PC-3 (cell line): Measurements from ENCODE around the gene COL13A1. TPM values are rescaled to one million over a fixed set of nuclear protein-coding genes. Genes with fewer than 3 reads are reported as not detected.

Source experiments
- ATAC-seq: fragments of 200-7000 bp; cut with Tn5 transposase; 2 replicates; pipeline ENCODE4 v1.9.1; 2020; ENCODE audit warnings: mild to moderate bottlenecking, moderate library complexity
- BruUV-seq: library from RNA; stranded (reverse); fragments of 400-500 nt; replicated peaks from 2 replicates; lab custom pipeline; 2021; lab: Mats Ljungman, UMichigan
- CTCF ChIA-PET: fragments of 300-600 bp; sonication (Branson Sonifier 250); formaldehyde crosslinking; loops from one replicate; lab custom pipeline; 2022; ENCODE audit warnings: antibody characterized with exemption; lab: Charles Lee
- POLR2A ChIA-PET: fragments of 300-600 bp; sonication (Branson Sonifier 250); formaldehyde crosslinking; loops from one replicate; lab custom pipeline; 2022; ENCODE audit warnings: antibody characterized with exemption; ENCODE audit not compliant: unreplicated experiment; lab: Charles Lee
- DNase-seq: peaks from one replicate; pipeline ENCODE4 v3.0.0-alpha.2; 2015
- H2AFZ ChIP-seq: fragments of 300-600 bp; sonication (generic); 2 replicates; pipeline ENCODE4 v1.6.0; 2016; ENCODE audit warnings: antibody characterized with exemption, low read length
- H3F3A ChIP-seq: fragments of 300-600 bp; sonication (generic); one replicate; pipeline ENCODE4 v1.6.0; 2017; ENCODE audit warnings: antibody characterized with exemption, low read length, control low read depth, mild to moderate bottlenecking; ENCODE audit not compliant: unreplicated experiment
- H3K27ac ChIP-seq: fragments of 300-600 bp; sonication (generic); 2 replicates; pipeline ENCODE4 v1.5.1; 2016; ENCODE audit warnings: mild to moderate bottlenecking, low read length
- H3K27me3 ChIP-seq: fragments of 300-600 bp; sonication (generic); 2 replicates; pipeline ENCODE4 v1.6.1; 2016; ENCODE audit warnings: low read length, mixed read lengths
- H3K36me3 ChIP-seq: fragments of 300-600 bp; sonication (generic); 2 replicates; pipeline ENCODE4 v1.6.1; 2016; ENCODE audit warnings: low read depth, mixed run types, low read length, mixed read lengths
- H3K4me1 ChIP-seq: fragments of 300-600 bp; sonication (generic); 2 replicates; pipeline ENCODE4 v1.5.1; 2016; ENCODE audit warnings: low read length; ENCODE audit not compliant: insufficient read depth
- H3K4me2 ChIP-seq: fragments of 300-600 bp; sonication (generic); 2 replicates; pipeline ENCODE4 v1.6.0; 2016; ENCODE audit warnings: low read length
- H3K4me3 ChIP-seq: fragments of 300-600 bp; sonication (generic); 2 replicates; pipeline ENCODE4 v1.5.1; 2016; ENCODE audit warnings: mild to moderate bottlenecking, low read length, mixed read lengths
- H3K79me2 ChIP-seq: fragments of 300-600 bp; sonication (generic); 2 replicates; pipeline ENCODE4 v1.6.1; 2017; ENCODE audit warnings: low read length, mixed read lengths
- H3K9ac ChIP-seq: fragments of 300-600 bp; sonication (generic); 2 replicates; pipeline ENCODE4 v1.6.0; 2016; ENCODE audit warnings: mild to moderate bottlenecking, low read length
- H3K9me2 ChIP-seq: fragments of 300-600 bp; sonication (generic); replicated peaks from 2 replicates; pipeline ENCODE4 v1.6.1; 2016; ENCODE audit warnings: mixed run types, low read length, mixed read lengths
- H3K9me3 ChIP-seq: fragments of 300-600 bp; sonication (generic); 2 replicates; pipeline ENCODE4 v1.6.1; 2016; ENCODE audit warnings: low read length, mixed read lengths
- H4K20me1 ChIP-seq: fragments of 300-600 bp; sonication (generic); 2 replicates; pipeline ENCODE4 v1.6.1; 2016; ENCODE audit warnings: low read length, mixed read lengths
- CTCF ChIP-seq: fragments of 300-600 bp; sonication (generic); conservative IDR thresholded peaks from 2 replicates; pipeline ENCODE4 v1.5.1; 2017; ENCODE audit warnings: antibody characterized with exemption, low read depth, mild to moderate bottlenecking, low read length
- EZH2 ChIP-seq: fragments of 300-600 bp; sonication (generic); IDR thresholded peaks from one replicate; pipeline ENCODE4 v1.6.1; 2017; ENCODE audit warnings: antibody characterized with exemption, mild to moderate bottlenecking, low read length; ENCODE audit not compliant: unreplicated experiment
- EZH2phosphoT487 ChIP-seq: fragments of 300-600 bp; sonication (generic); IDR thresholded peaks from 2 replicates; pipeline ENCODE4 v1.6.1; 2018; ENCODE audit warnings: mild to moderate bottlenecking, antibody characterized with exemption, low read length, borderline replicate concordance
- intact Hi-C: fragments of 100-400 bp; cut with micrococcal nuclease; formaldehyde crosslinking; loops from 2 replicates; pipeline ENCODE4 v1.9.0; 2023
- total RNA-seq: library from RNA; depleted of rRNA; stranded (reverse); fragments of >200 nt; gene quantifications from 2 replicates; pipeline ENCODE4 v1.2.3, GENCODE V29; 2014

COL13A1 gene
- total RNA-seq, 1 experiment from 2014 or later: 201 TPM

- Histone ChIP-seq H3K27me3 (no peaks in the 10 kb centered on the region), H2AFZ (no peak overlapping the region), H3K4me3 (no peak overlapping the region), H3K79me2 (no peaks in the 10 kb centered on the region), H3K4me2 (no peak overlapping the region), H3K27ac (no peak overlapping the region), H3K9me3 (no peaks in the 10 kb centered on the region), H3F3A (no peaks in the 10 kb centered on the region), H3K9ac (no peak overlapping the region), H4K20me1 (no peaks in the 10 kb centered on the region), H3K4me1 (no peaks in the 10 kb centered on the region), H3K9me2 (no peaks in the 10 kb centered on the region), H3K36me3 (peaks cover 36% of the 10 kb centered on the region)
- intact Hi-C loops: no loop called here
- ChIA-PET POLR2A (no interaction called here), CTCF (no interaction called here)
- TF ChIP-seq EZH2 (no peak), EZH2phosphoT487 (no peak), CTCF (no peak)
- no peak for ATAC-seq
- no TSS peak for BruUV-seq
- DNase-seq: no peak
Observed at GRCh38 chr10:69892816-69893215, 91.1 kb downstream of the COL13A1 start.

GRCh38 chr10:69893271-69893900 is 91.7 kb downstream of the COL13A1 start:
- TF ChIP-seq CTCF (no peak), EZH2 (no peak)
- Histone ChIP-seq H3K9me2 (no peaks in the 10 kb centered on the region), H3K4me3 (no peak overlapping the region), H3K9ac (no peak overlapping the region), H3K4me2 (no peak overlapping the region), H3F3A (no peaks in the 10 kb centered on the region), H3K27ac (no peak overlapping the region), H3K27me3 (no peaks in the 10 kb centered on the region), H3K9me3 (no peaks in the 10 kb centered on the region), H2AFZ (no peak overlapping the region), H3K4me1 (no peaks in the 10 kb centered on the region), H3K79me2 (no peaks in the 10 kb centered on the region), H4K20me1 (no peaks in the 10 kb centered on the region), H3K36me3 (peaks cover 31% of the 10 kb centered on the region)
- DNase-seq (no peak), ATAC-seq (no peak)
- no TSS peak for BruUV-seq
- ChIA-PET POLR2A (no interaction called here), CTCF (no interaction called here)
- intact Hi-C loops: no loop called here

- H2AFZ ChIP-seq: no peak overlapping the region
- H3K27ac ChIP-seq: no peak overlapping the region
- no peak overlapping the region for H3K9ac ChIP-seq
- H3K4me3 ChIP-seq: no peak overlapping the region
- ATAC-seq (no peak), DNase-seq (no peak)
- H3K27me3 ChIP-seq: no peaks in the 10 kb centered on the region
- H3K36me3 ChIP-seq: peaks cover 25% of the 10 kb centered on the region
- BruUV-seq: no TSS peak
- H4K20me1 ChIP-seq: no peaks in the 10 kb centered on the region
- no peak overlapping the region for H3K4me2 ChIP-seq
- H3K9me2 ChIP-seq: no peaks in the 10 kb centered on the region
- no peaks in the 10 kb centered on the region for H3K9me3 ChIP-seq
- intact Hi-C loops: no loop called here
- H3K4me1 ChIP-seq: no peaks in the 10 kb centered on the region
- POLR2A ChIA-PET: no interaction called here
- H3K79me2 ChIP-seq: no peaks in the 10 kb centered on the region
- no peaks in the 10 kb centered on the region for H3F3A ChIP-seq
- CTCF ChIA-PET: no interaction called here
- TF ChIP-seq CTCF (no peak), EZH2phosphoT487 (no peak), EZH2 (no peak)
Observed at GRCh38 chr10:69894156-69894555, 92.5 kb downstream of the COL13A1 start.
